Endothelial cell of umbilical vein (primary cell): ENCODE data around the gene CRHR1. TPM values are rescaled to one million over a fixed set of nuclear protein-coding genes. Genes with fewer than 3 reads are reported as not detected.

ENCODE experiments used
- BruUV-seq: library from RNA; stranded (reverse); fragments of 400-500 nt; replicated peaks from 2 replicates; lab custom pipeline; 2021; lab: Mats Ljungman, UMichigan
- CTCF ChIA-PET: fragments of 300-600, 350-600 bp; sonication (Branson Sonifier 250); formaldehyde crosslinking; loops from one replicate; lab custom pipeline; 2021; ENCODE audit warnings: antibody characterized with exemption, inconsistent platforms; lab: Charles Lee
- POLR2A ChIA-PET: fragments of 300-600, 350-600 bp; sonication (Branson Sonifier 250); formaldehyde crosslinking; loops from one replicate; lab custom pipeline; 2021; ENCODE audit warnings: antibody characterized with exemption, inconsistent platforms; lab: Charles Lee
- DNase-seq: peaks from one replicate; pipeline ENCODE4 v3.0.0-alpha.2; 2011; ENCODE audit warnings: low read depth, low spot score
- FAIRE-seq: peaks from 2 replicates; lab custom pipeline; 2011; peaks lifted over from hg19 to GRCh38; lab: Jason Lieb, UNC
- H2AFZ ChIP-seq: 2 replicates; pipeline ENCODE4 v1.6.0; 2012; ENCODE audit warnings: low read depth, low read length, control low read depth, inconsistent platforms
- H3K27ac ChIP-seq: 2 replicates; pipeline ENCODE4 v1.5.1; 2011; ENCODE audit warnings: low read depth, mild to moderate bottlenecking, control low read depth, low read length, moderate library complexity; ENCODE audit not compliant: insufficient read depth
- H3K27me3 ChIP-seq, 2 experiments: 2 replicates each; pipeline versions ENCODE4 v1.6.0 to v1.6.1; 2011; ENCODE audit warnings: low read length in 2 of 2, mixed read lengths in 1 of 2; ENCODE audit not compliant: control insufficient read depth in 2 of 2, insufficient read depth in 2 of 2
- H3K36me3 ChIP-seq, 2 experiments: 2 replicates in 1 of 2; 3 replicates in 1 of 2; pipeline ENCODE4 v1.5.1; 2011; ENCODE audit warnings: low read length in 2 of 2, mild to moderate bottlenecking in 1 of 2, moderate library complexity in 1 of 2; ENCODE audit not compliant: control insufficient read depth in 2 of 2, insufficient read depth in 2 of 2; ENCODE audit errors: extremely low read depth in 1 of 2
- H3K4me1 ChIP-seq: 3 replicates; pipeline ENCODE4 v1.5.1; 2011; ENCODE audit warnings: mild to moderate bottlenecking, low read length; ENCODE audit not compliant: control insufficient read depth, insufficient read depth; ENCODE audit errors: extremely low read depth
- H3K4me2 ChIP-seq: 2 replicates; pipeline ENCODE4 v1.6.1; 2011; ENCODE audit warnings: low read length, control low read depth, mixed read lengths; ENCODE audit not compliant: insufficient read depth
- H3K4me3 ChIP-seq, 3 experiments: fragments of 200-600 bp in 1 of 3; sonication (generic), shearing (Covaris generic) in 1 of 3; replicated peaks in 1 of 3; 2 replicates each; pipeline ENCODE4 v1.5.1; 2011 to 2016; ENCODE audit warnings: control low read depth in 3 of 3, low read length in 3 of 3, mild to moderate bottlenecking in 2 of 3, inconsistent platforms in 1 of 3, low read depth in 1 of 3, moderate library complexity in 1 of 3; ENCODE audit not compliant: insufficient read depth in 1 of 3
- H3K79me2 ChIP-seq: 2 replicates; pipeline ENCODE4 v1.6.0; 2012; ENCODE audit warnings: low read length, inconsistent platforms; ENCODE audit not compliant: control insufficient read depth, insufficient read depth
- H3K9ac ChIP-seq: replicated peaks from 2 replicates; pipeline ENCODE3; 2011; ENCODE audit warnings: low read length, control low read depth; ENCODE audit not compliant: insufficient read depth; ENCODE audit errors: extremely low read depth
- H3K9me1 ChIP-seq: replicated peaks from 3 replicates; pipeline ENCODE4 v1.6.0; 2011; ENCODE audit warnings: mild to moderate bottlenecking, low read length; ENCODE audit not compliant: control insufficient read depth, insufficient read depth; ENCODE audit errors: extremely low read depth
- H3K9me3 ChIP-seq: replicated peaks from 2 replicates; pipeline ENCODE4 v1.5.1; 2012; ENCODE audit warnings: low read length, inconsistent platforms; ENCODE audit not compliant: control insufficient read depth, insufficient read depth
- H4K20me1 ChIP-seq: replicated peaks from 2 replicates; pipeline ENCODE3; 2011; ENCODE audit warnings: mild to moderate bottlenecking, low read length; ENCODE audit not compliant: control insufficient read depth, insufficient read depth; ENCODE audit errors: extremely low read depth
- EZH2 ChIP-seq: IDR thresholded peaks from 2 replicates; pipeline ENCODE4 v1.6.1; 2012; ENCODE audit warnings: borderline replicate concordance, low read depth, mild to moderate bottlenecking, moderate library complexity, low read length, inconsistent platforms; ENCODE audit not compliant: severe bottlenecking
- FOS ChIP-seq: IDR thresholded peaks from 2 replicates; pipeline ENCODE4 v1.6.1; 2011; ENCODE audit warnings: mild to moderate bottlenecking, low read length, moderate library complexity, borderline replicate concordance; ENCODE audit not compliant: insufficient read depth
- GATA2 ChIP-seq: IDR thresholded peaks from 2 replicates; pipeline ENCODE4 v1.7.0; 2011; ENCODE audit warnings: low read depth, mild to moderate bottlenecking, moderate library complexity, mixed read lengths, low read length; ENCODE audit not compliant: insufficient read length, insufficient read depth
- JUN ChIP-seq: IDR thresholded peaks from 2 replicates; pipeline ENCODE4 v1.6.1; 2011; ENCODE audit warnings: borderline replicate concordance, low read depth; ENCODE audit not compliant: insufficient read length, insufficient read depth
- MYC ChIP-seq: IDR thresholded peaks from one replicate; pipeline ENCODE4 v1.6.1; 2011; ENCODE audit warnings: mild to moderate bottlenecking, low read depth, low read length
- POLR2A ChIP-seq: IDR thresholded peaks from 2 replicates; pipeline ENCODE4 v1.6.1; 2012; ENCODE audit warnings: low read depth, mild to moderate bottlenecking, control low read depth, low read length
- POLR2AphosphoS5 ChIP-seq: IDR thresholded peaks from 2 replicates; pipeline ENCODE4 v1.6.1; 2012; ENCODE audit warnings: low read depth, mild to moderate bottlenecking, control low read depth, low read length, moderate library complexity; ENCODE audit not compliant: insufficient read depth
- dilution Hi-C: fragments of 300-500 bp; cut with MboI; formaldehyde crosslinking; loops from one replicate; pipeline ENCODE4 v1.15.0; 2019; ENCODE audit warnings: low sequenced_read_pairs; ENCODE audit not compliant: extremely low pct_ligation_motif_present
- intact Hi-C: fragments of 100-400 bp; cut with micrococcal nuclease; formaldehyde crosslinking; loops from one replicate; pipeline ENCODE4 v1.10.0; 2022
- polyA plus RNA-seq, 4 experiments: library from polyadenylated mRNA; depleted of rRNA in 3 of 4; stranded (reverse) in 3 of 4; unstranded in 1 of 4; fragments of >200 nt; gene quantifications; 2 replicates each; pipeline versions ENCODE4 v1.2.1 to v1.2.3, GENCODE V29; 2011 to 2012; ENCODE audit warnings: missing spikeins in 1 of 4
- total RNA-seq: library from RNA; stranded (reverse); gene quantifications from 2 replicates; pipeline ENCODE4 v1.2.3, GENCODE V29; 2021
- TF ChIP-seq, protein P1 (sequence below), 2 donors: IDR thresholded peaks; 1 replicate in 1 of 2; 2 replicates in 1 of 2; pipeline ENCODE4 v1.5.1; 2011; ENCODE audit warnings: low read length in 2 of 2, mild to moderate bottlenecking in 2 of 2, moderate library complexity in 2 of 2, control low read depth in 1 of 2, inconsistent platforms in 1 of 2, low read depth in 1 of 2; ENCODE audit not compliant: insufficient read depth in 1 of 2; ENCODE audit errors: extremely low read depth in 1 of 2
- TF ChIP-seq, protein P2 (sequence below): IDR thresholded peaks from 2 replicates; pipeline ENCODE4 v1.6.1; 2011; ENCODE audit not compliant: insufficient read depth, insufficient read length

Gene CRHR1
- total and polyA plus RNA-seq, 2 donors (not counting 3 experiments of a cell fraction or from before 2014, with no cell fraction given), result not detected

DNA sequence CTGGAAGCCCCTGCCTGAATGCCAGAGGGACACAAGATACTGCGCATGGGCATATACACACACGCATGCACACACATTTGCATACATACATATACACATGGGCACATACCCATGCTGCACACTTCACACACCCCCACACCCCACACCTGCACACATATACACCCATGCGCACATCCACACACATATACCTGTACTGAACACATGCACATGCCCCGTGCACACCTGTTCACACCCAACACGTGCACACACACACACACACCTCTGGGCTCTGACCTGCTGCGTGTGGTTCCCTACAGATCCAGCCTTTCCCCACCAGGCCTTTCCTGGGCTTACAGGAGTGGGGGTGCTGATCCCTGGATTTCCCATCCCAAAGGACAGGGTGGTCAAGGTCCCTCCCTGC lies 66.9 kb downstream of the CRHR1 start:
- POLR2A ChIA-PET, result no interaction called here

DNA sequence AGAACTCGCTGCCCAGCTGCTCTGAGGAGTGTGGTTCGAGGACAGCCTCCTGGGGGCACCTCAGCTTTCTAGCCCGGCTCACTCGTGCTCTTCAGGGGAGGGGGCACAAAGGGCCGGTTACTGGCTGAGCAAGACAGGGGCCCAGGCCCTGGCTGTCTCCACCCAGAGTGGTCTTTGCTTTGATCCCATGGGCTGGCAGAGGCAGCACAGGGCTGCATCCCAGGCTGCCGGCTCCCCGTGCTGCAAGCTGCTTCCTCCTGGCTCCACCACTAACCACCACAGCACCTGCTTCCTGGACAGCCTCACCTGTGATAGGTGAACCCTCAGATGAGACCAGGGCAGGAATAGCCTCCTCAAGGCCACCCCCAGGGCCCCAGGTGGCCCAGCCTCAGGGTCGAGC lies 67.3 kb downstream of the CRHR1 start:
- Histone ChIP-seq H2AFZ (no peak overlapping the region), H3K79me2 (no peaks in the 10 kb centered on the region), H3K4me3 (no peak overlapping the region), H3K9me1 (no peaks in the 10 kb centered on the region), H3K27ac (no peak overlapping the region), H3K36me3 (no peaks in the 10 kb centered on the region), H3K9ac (no peak overlapping the region), H3K27me3 (peaks cover 0 to 4% of the 10 kb centered on the region in 2 experiments), H3K9me3 (no peaks in the 10 kb centered on the region), H3K4me1 (no peaks in the 10 kb centered on the region), H4K20me1 (no peaks in the 10 kb centered on the region), H3K4me2 (no peak overlapping the region)
- no TSS peak for BruUV-seq
- FAIRE-seq (no peak), DNase-seq (no peak)
- TF ChIP-seq POLR2AphosphoS5 (no peak), MYC (no peak), GATA2 (no peak), POLR2A (no peak), EZH2 (no peak), FOS (no peak), JUN (no peak)
- TF ChIP-seq, protein P1, sequence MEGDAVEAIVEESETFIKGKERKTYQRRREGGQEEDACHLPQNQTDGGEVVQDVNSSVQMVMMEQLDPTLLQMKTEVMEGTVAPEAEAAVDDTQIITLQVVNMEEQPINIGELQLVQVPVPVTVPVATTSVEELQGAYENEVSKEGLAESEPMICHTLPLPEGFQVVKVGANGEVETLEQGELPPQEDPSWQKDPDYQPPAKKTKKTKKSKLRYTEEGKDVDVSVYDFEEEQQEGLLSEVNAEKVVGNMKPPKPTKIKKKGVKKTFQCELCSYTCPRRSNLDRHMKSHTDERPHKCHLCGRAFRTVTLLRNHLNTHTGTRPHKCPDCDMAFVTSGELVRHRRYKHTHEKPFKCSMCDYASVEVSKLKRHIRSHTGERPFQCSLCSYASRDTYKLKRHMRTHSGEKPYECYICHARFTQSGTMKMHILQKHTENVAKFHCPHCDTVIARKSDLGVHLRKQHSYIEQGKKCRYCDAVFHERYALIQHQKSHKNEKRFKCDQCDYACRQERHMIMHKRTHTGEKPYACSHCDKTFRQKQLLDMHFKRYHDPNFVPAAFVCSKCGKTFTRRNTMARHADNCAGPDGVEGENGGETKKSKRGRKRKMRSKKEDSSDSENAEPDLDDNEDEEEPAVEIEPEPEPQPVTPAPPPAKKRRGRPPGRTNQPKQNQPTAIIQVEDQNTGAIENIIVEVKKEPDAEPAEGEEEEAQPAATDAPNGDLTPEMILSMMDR (IDR thresholded peaks at IDR 0.05; ENCODE audit: extremely low read depth in 1 of 2, insufficient read depth in 1 of 2, low read depth in 1 of 2, low read length in 2 of 2), result no peak
- TF ChIP-seq, protein P2, sequence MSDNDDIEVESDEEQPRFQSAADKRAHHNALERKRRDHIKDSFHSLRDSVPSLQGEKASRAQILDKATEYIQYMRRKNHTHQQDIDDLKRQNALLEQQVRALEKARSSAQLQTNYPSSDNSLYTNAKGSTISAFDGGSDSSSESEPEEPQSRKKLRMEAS, result no peak
- dilution Hi-C loops, result no loop called here
- ChIA-PET CTCF (interaction anchor here (0.8 to 2.8 kb wide), 15 partner anchors 10 to 716 kb away, joined by 3 to 48 read pairs (median 8); partner anchors contain the start of gene ACBD4), POLR2A (no interaction called here)
- intact Hi-C loops, result no loop called here

More for the DNA sequence above, 66.9 kb downstream of the CRHR1 start:
- H3K79me2 ChIP-seq, result no peaks in the 10 kb centered on the region
- FAIRE-seq (no peak), DNase-seq (no peak)
- H3K4me2 ChIP-seq, result no peak overlapping the region
- CTCF ChIA-PET, result interaction anchor here (0.8 to 2.8 kb wide), 12 partner anchors 10 to 716 kb away, joined by 3 to 48 read pairs (median 10); partner anchors contain the start of gene ACBD4
- H3K36me3 ChIP-seq, result no peaks in the 10 kb centered on the region
- H3K4me3 ChIP-seq, result no peak overlapping the region
- intact Hi-C loops, result no loop called here
- no peak overlapping the region for H2AFZ ChIP-seq
- no peaks in the 10 kb centered on the region for H4K20me1 ChIP-seq
- no peaks in the 10 kb centered on the region for H3K4me1 ChIP-seq
- H3K27ac ChIP-seq, result no peak overlapping the region
- H3K9me3 ChIP-seq, result no peaks in the 10 kb centered on the region
- no peak overlapping the region for H3K9ac ChIP-seq
- no TSS peak for BruUV-seq
- peaks cover 0 to 4% of the 10 kb centered on the region in 2 experiments for H3K27me3 ChIP-seq
- no peaks in the 10 kb centered on the region for H3K9me1 ChIP-seq
- dilution Hi-C loops, result no loop called here
- TF ChIP-seq POLR2A, result no peak
- TF ChIP-seq, protein P1 (IDR thresholded peaks at IDR 0.05; ENCODE audit: extremely low read depth in 1 of 2, insufficient read depth in 1 of 2, low read depth in 1 of 2, low read length in 2 of 2), result no peak
- TF ChIP-seq, protein P2, result no peak
